HepG2 (cell line): ENCODE measurements around the gene DYNC2I2. TPM values are rescaled to one million over a fixed set of nuclear protein-coding genes. Genes with fewer than 3 reads are reported as not detected.

Experiments
- BRD4 ChIP-seq: sonication (generic); formaldehyde crosslinking; IDR thresholded peaks from 2 replicates; pipeline ENCODE4 v1.4.0; 2020; ENCODE audit warnings: missing genetic modification reagents
- EP300 ChIP-seq, 3 experiments: sonication (generic) in 1 of 3; formaldehyde crosslinking in 1 of 3; IDR thresholded peaks; 2 replicates each; pipeline versions ENCODE4 v1.5.1 to v1.6.1; 2011 to 2020; ENCODE audit warnings: low read depth in 2 of 3, low read length in 2 of 3, borderline replicate concordance in 1 of 3, improper control_type of control experiment in 1 of 3, mild to moderate bottlenecking in 1 of 3, missing genetic modification reagents in 1 of 3, moderate library complexity in 1 of 3
- FOSL1 ChIP-seq: sonication (generic); formaldehyde crosslinking; IDR thresholded peaks from 2 replicates; pipeline ENCODE4 v1.9.0; 2021; ENCODE audit warnings: missing genetic modification reagents, borderline replicate concordance
- KDM6A ChIP-seq: IDR thresholded peaks from 2 replicates; pipeline ENCODE4 v1.6.1; 2016; ENCODE audit warnings: low read depth
- KLF16 ChIP-seq, 2 experiments: sonication (generic) in 1 of 2; formaldehyde crosslinking in 1 of 2; IDR thresholded peaks; 2 replicates each; pipeline versions ENCODE4 v1.6.1 to v1.8.0; 2016 to 2023; ENCODE audit warnings: missing genetic modification reagents in 2 of 2, missing compliant biosample characterization in 1 of 2
- MEIS1 ChIP-seq: sonication (generic); formaldehyde crosslinking; IDR thresholded peaks from 2 replicates; pipeline ENCODE4 v1.9.0; 2021; ENCODE audit warnings: mild to moderate bottlenecking, missing genetic modification reagents, moderate library complexity, borderline replicate concordance
- PITX1 ChIP-seq: sonication (generic); formaldehyde crosslinking; IDR thresholded peaks from 2 replicates; pipeline ENCODE4 v1.5.1; 2020; ENCODE audit warnings: mild to moderate bottlenecking, missing genetic modification reagents
- RCOR2 ChIP-seq: IDR thresholded peaks from 2 replicates; pipeline ENCODE4 v1.6.1; 2016; ENCODE audit warnings: missing biosample characterization, missing genetic modification reagents
- SAP130 ChIP-seq: IDR thresholded peaks from 2 replicates; pipeline ENCODE4 v1.6.1; 2016; ENCODE audit warnings: low read depth
- SMC3 ChIP-seq: IDR thresholded peaks from 2 replicates; pipeline ENCODE4 v1.6.1; 2011; ENCODE audit warnings: low read length, improper control_type of control experiment
- SNAI1 ChIP-seq: sonication (generic); formaldehyde crosslinking; IDR thresholded peaks from 2 replicates; pipeline ENCODE4 v1.5.0; 2020; ENCODE audit warnings: mild to moderate bottlenecking, missing genetic modification reagents, borderline replicate concordance
- SOX6 ChIP-seq, 2 experiments: fragments of 450-650 bp in 1 of 2; sonication (generic) in 1 of 2; formaldehyde crosslinking in 1 of 2; IDR thresholded peaks; 2 replicates each; pipeline versions ENCODE4 v1.4.0 to v1.6.1; 2017 to 2020; ENCODE audit warnings: antibody characterized with exemption in 1 of 2, mild to moderate bottlenecking in 1 of 2, missing genetic modification reagents in 1 of 2
- STAT5B ChIP-seq: sonication (generic); formaldehyde crosslinking; IDR thresholded peaks from 2 replicates; pipeline ENCODE4 v1.4.0; 2020; ENCODE audit warnings: missing genetic modification reagents
- ZBTB7B ChIP-seq: sonication (generic); formaldehyde crosslinking; IDR thresholded peaks from 2 replicates; pipeline ENCODE4 v1.4.0; 2020; ENCODE audit warnings: missing genetic modification reagents
- ZFP36 ChIP-seq: fragments of 150-350 bp; IDR thresholded peaks from 2 replicates; pipeline ENCODE4 v1.6.1; 2018; ENCODE audit warnings: borderline replicate concordance, low read length, low read depth; ENCODE audit not compliant: partially characterized antibody
- ZNF101 ChIP-seq: sonication (generic); formaldehyde crosslinking; IDR thresholded peaks from 2 replicates; pipeline ENCODE4 v1.4.0; 2020; ENCODE audit warnings: mild to moderate bottlenecking, low read depth, missing genetic modification reagents, borderline replicate concordance
- ZNF160 ChIP-seq: sonication (generic); formaldehyde crosslinking; IDR thresholded peaks from 2 replicates; pipeline ENCODE4 v1.8.0; 2022; ENCODE audit warnings: mild to moderate bottlenecking, inconsistent platforms, missing genetic modification reagents
- ZNF17 ChIP-seq: sonication (generic); formaldehyde crosslinking; IDR thresholded peaks from 2 replicates; pipeline ENCODE4 v1.5.0; 2020; ENCODE audit warnings: mild to moderate bottlenecking, missing genetic modification reagents
- ZNF3 ChIP-seq: IDR thresholded peaks from 2 replicates; pipeline ENCODE4 v1.7.0; 2017; ENCODE audit warnings: inconsistent platforms
- ZNF335 ChIP-seq: sonication (generic); formaldehyde crosslinking; IDR thresholded peaks from 2 replicates; pipeline ENCODE4 v1.4.0; 2020; ENCODE audit warnings: missing genetic modification reagents
- ZNF34 ChIP-seq: sonication (generic); formaldehyde crosslinking; IDR thresholded peaks from 2 replicates; pipeline ENCODE4 v1.4.0; 2020; ENCODE audit warnings: mild to moderate bottlenecking, missing genetic modification reagents, borderline replicate concordance
- ZNF382 ChIP-seq: sonication (generic); formaldehyde crosslinking; IDR thresholded peaks from 2 replicates; pipeline ENCODE4 v1.5.0; 2020; ENCODE audit warnings: missing genetic modification reagents, mild to moderate bottlenecking, borderline replicate concordance
- ZNF556 ChIP-seq: sonication (generic); formaldehyde crosslinking; IDR thresholded peaks from 2 replicates; pipeline ENCODE4 v1.4.0; 2020; ENCODE audit warnings: mild to moderate bottlenecking, missing genetic modification reagents, borderline replicate concordance
- ZNF557 ChIP-seq: sonication (generic); formaldehyde crosslinking; IDR thresholded peaks from 2 replicates; pipeline ENCODE4 v1.4.0; 2020; ENCODE audit warnings: missing genetic modification reagents
- ZNF562 ChIP-seq: sonication (generic); formaldehyde crosslinking; IDR thresholded peaks from 2 replicates; pipeline ENCODE4 v1.8.0; 2022; ENCODE audit warnings: missing genetic modification reagents, borderline replicate concordance
- ZNF780A ChIP-seq: sonication (generic); formaldehyde crosslinking; IDR thresholded peaks from 2 replicates; pipeline ENCODE4 v1.8.0; 2022; ENCODE audit warnings: mild to moderate bottlenecking, missing genetic modification reagents, moderate library complexity
- polyA plus RNA-seq, 8 experiments: library from polyadenylated mRNA; depleted of rRNA in 3 of 8; stranded (reverse) in 7 of 8; unstranded in 1 of 8; fragments of >200 nt; fragmentation: Illumina TruSeq in 4 of 8; extraction: Trizol in 4 of 8; gene quantifications; 2 replicates each; pipeline versions ENCODE4 v1.2.1 to v1.2.3, GENCODE V29; 2011 to 2016; ENCODE audit warnings: low read depth in 4 of 8, missing spikeins in 1 of 8, mixed read lengths in 1 of 8; ENCODE audit not compliant: insufficient read depth in 1 of 8
- total RNA-seq, 5 experiments: library from RNA; depleted of rRNA; stranded (reverse); fragments of >200 nt; fragmentation: Illumina TruSeq; extraction: Trizol; gene quantifications; 2 replicates each; pipeline ENCODE4 v1.2.3, GENCODE V29; 2016; ENCODE audit warnings: low read depth in 1 of 5
- TF ChIP-seq, protein P1 (sequence below): IDR thresholded peaks from 2 replicates; pipeline ENCODE4 v1.6.1; 2016; ENCODE audit warnings: missing biosample characterization, missing genetic modification reagents, low read depth
- TF ChIP-seq, protein P2 (sequence below): sonication (generic); formaldehyde crosslinking; IDR thresholded peaks from 2 replicates; pipeline ENCODE4 v1.5.0; 2020; ENCODE audit warnings: mild to moderate bottlenecking, low read depth, missing genetic modification reagents, borderline replicate concordance
- TF ChIP-seq, protein P3 (sequence below): sonication (generic); formaldehyde crosslinking; IDR thresholded peaks from 2 replicates; pipeline ENCODE4 v1.4.0; 2020; ENCODE audit warnings: mild to moderate bottlenecking, missing genetic modification reagents

The DYNC2I2 gene
- total and polyA plus RNA-seq, 2 of the 13 experiments (the other 11 are each of a cell fraction or from before 2014, with no cell fraction given), result 13.7 to 40.2 TPM

DNA sequence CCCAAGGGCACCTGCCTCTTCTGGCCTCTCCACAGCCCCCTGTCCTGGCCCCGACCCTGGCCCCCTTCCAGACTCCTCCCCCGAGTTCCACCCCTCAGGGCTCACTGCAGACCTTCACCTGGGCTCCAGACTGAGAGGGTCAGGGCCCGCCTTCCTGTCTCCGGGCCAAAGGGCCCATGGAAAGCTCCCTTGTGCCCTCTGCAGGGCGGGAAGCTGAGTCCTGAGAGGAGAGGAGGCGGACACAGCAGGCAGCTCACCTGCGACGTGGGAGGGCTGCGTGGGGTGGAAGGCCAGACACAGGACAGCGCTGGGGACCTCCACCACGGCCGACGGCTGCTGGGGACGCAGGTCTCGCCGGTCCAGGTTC is 20.6 kb downstream of the DYNC2I2 start (continued):
- TF ChIP-seq KLF16 (CRISPR knock-in tag; IDR thresholded peaks at IDR 0.05) (no peak), PITX1 (CRISPR knock-in tag) (peak; percentile 11; the same call in 1 of the 2 replicates), MEIS1 (CRISPR knock-in tag) (no peak), ZNF335 (CRISPR knock-in tag) (no peak), ZNF382 (CRISPR knock-in tag) (no peak), ZNF17 (CRISPR knock-in tag) (no peak), ZNF556 (CRISPR knock-in tag) (no peak; the same call in 1 of the 2 replicates), SAP130 (CRISPR knock-in tag) (0 out of 2 replicates have a peak, but pooled peaks have one; percentile 11), ZNF101 (CRISPR knock-in tag) (no peak), ZFP36 (no peak), ZNF557 (no peak), ZNF780A (CRISPR knock-in tag) (no peak), SNAI1 (CRISPR knock-in tag) (no peak), STAT5B (CRISPR knock-in tag) (no peak), ZBTB7B (CRISPR knock-in tag) (no peak), ZNF34 (CRISPR knock-in tag) (no peak), BRD4 (no peak), SMC3 (peak; percentile 9; the same call in 1 of the 2 replicates), ZNF3 (no peak), RCOR2 (no peak), EP300 (IDR thresholded peaks at IDR 0.05; ENCODE audit: low read depth in 2 of 2, low read length in 2 of 2) (no peak; a peak in 1 of 4 replicates), EP300 (CRISPR knock-in tag; IDR thresholded peaks at IDR 0.05; ENCODE audit: borderline replicate concordance) (no peak), ZNF562 (no peak), ZNF160 (no peak; the same call in 1 of the 2 replicates), KDM6A (CRISPR knock-in tag) (no peak), FOSL1 (CRISPR knock-in tag) (no peak), SOX6 (IDR thresholded peaks at IDR 0.05) (no peak), SOX6 (CRISPR knock-in tag; IDR thresholded peaks at IDR 0.05) (no peak)
- TF ChIP-seq, protein P1, sequence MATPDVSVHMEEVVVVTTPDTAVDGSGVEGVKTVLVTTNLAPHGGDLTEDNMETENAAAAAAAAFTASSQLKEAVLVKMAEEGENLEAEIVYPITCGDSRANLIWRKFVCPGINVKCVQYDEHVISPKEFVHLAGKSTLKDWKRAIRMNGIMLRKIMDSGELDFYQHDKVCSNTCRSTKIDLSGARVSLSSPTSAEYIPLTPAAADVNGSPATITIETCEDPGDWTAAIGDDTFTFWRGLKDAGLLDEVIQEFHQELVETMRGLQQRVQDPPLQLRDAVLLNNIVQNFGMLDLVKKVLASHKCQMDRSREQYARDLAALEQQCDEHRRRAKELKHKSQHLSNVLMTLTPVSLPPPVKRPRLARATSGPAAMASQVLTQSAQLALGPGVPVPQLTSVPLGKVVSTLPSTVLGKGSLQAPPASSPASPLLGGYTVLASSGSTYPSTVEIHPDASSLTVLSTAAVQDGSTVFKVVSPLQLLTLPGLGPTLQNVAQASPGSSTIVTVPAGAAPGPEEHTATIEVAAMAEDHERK, result no peak
- TF ChIP-seq, protein P2, sequence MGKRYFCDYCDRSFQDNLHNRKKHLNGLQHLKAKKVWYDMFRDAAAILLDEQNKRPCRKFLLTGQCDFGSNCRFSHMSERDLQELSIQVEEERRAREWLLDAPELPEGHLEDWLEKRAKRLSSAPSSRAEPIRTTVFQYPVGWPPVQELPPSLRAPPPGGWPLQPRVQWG (CRISPR knock-in tag), result no peak
- TF ChIP-seq, protein P3, sequence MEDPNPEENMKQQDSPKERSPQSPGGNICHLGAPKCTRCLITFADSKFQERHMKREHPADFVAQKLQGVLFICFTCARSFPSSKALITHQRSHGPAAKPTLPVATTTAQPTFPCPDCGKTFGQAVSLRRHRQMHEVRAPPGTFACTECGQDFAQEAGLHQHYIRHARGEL (CRISPR knock-in tag), result no peak
